A549 (cell line): ENCODE results near the gene ALS2.

Experiments used
- NR3C1 ChIP-seq: fragments of >200 bp; sonication (Bioruptor Twin); formaldehyde crosslinking; IDR thresholded peaks from 3 replicates; pipeline ENCODE4 v1.6.1; 2017
- RAD21 ChIP-seq, 2 experiments: fragments of >200 bp in 1 of 2; sonication (Bioruptor Twin) in 1 of 2; formaldehyde crosslinking in 1 of 2; IDR thresholded peaks in 1 of 2; conservative IDR thresholded peaks in 1 of 2; 2 replicates in 1 of 2; 3 replicates in 1 of 2; pipeline ENCODE4 v1.6.1; 2012 to 2018; ENCODE audit warnings: inconsistent platforms in 1 of 2
- TF ChIP-seq, protein P1 (sequence below): IDR thresholded peaks from 2 replicates; pipeline ENCODE4 v1.6.1; 2012

DNA sequence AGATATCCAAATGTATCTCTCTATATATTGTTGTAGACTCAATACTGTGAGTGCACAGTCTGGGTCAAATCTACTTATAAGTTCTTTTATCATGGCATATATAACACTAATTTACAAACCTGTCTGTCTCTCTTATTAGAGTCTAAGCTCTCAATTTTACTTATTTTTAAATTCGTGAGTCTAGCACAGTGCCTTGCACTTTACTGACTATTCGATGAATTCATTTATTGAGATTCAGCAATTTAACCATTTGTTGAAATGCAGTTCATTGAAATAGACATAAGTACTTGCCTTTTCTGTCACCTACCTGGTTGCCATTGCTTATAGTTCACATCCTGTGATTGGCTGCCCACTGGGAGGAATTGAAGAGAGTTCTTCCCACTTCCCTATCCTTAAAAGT is 10.3 kb upstream of the ALS2 start:
- no peak for TF ChIP-seq NR3C1
- no peak for TF ChIP-seq RAD21 (conservative IDR thresholded peaks at IDR 0.05 in 1 of 2, IDR thresholded peaks at IDR 0.05 in 1 of 2)
- TF ChIP-seq, protein P1, sequence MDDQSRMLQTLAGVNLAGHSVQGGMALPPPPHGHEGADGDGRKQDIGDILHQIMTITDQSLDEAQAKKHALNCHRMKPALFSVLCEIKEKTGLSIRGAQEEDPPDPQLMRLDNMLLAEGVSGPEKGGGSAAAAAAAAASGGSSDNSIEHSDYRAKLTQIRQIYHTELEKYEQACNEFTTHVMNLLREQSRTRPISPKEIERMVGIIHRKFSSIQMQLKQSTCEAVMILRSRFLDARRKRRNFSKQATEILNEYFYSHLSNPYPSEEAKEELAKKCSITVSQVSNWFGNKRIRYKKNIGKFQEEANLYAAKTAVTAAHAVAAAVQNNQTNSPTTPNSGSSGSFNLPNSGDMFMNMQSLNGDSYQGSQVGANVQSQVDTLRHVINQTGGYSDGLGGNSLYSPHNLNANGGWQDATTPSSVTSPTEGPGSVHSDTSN, result no peak
